Measurements from ENCODE around the gene DBT.
"Not testable (repeated sequence)": the region's sequence is repeated elsewhere in the genome, so short reads cannot be mapped to it uniquely, and the experiment has no call there.

DBT gene

GRCh38 chr1:100252901-100253300 is 3.3 kb upstream of the DBT start:
- DNase-seq (ENCODE audit: extremely low read depth in 1 of 2, low read depth in 1 of 2): no peak

GRCh38 chr1:100250807-100251206 is 1.2 kb upstream of the DBT start:
- no peak for DNase-seq (ENCODE audit: extremely low read depth in 1 of 2, low read depth in 1 of 2)

DNA sequence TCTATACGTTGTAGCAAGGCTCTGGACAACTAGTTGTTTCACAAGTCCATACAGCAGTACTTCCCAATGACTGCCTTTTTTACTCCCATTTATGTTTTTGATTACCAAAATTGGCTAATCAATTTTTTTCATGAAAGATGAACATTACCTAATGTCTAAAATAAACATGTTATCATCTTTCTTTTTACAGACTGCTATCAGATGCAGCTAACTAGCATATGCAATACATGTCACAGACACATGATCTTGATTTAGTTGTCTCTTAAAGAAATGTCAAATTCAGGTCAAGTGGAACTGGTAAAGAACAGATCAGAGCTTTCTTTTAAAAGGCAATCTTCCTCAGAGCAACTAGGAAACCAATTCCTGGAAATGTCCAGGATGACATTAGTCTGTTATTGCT is 630 bp upstream of the DBT start:
- no peak for DNase-seq (ENCODE audit: extremely low read depth in 1 of 2, low read depth in 1 of 2)

GRCh38 chr1:100249155-100249536 is 488 bp downstream of the DBT start:
- no peak for DNase-seq (ENCODE audit: extremely low read depth in 1 of 2, low read depth in 1 of 2)

GRCh38 chr1:100246738-100247137 is 2.9 kb downstream of the DBT start:
- no peak for DNase-seq (ENCODE audit: extremely low read depth in 1 of 2, low read depth in 1 of 2)

DNA sequence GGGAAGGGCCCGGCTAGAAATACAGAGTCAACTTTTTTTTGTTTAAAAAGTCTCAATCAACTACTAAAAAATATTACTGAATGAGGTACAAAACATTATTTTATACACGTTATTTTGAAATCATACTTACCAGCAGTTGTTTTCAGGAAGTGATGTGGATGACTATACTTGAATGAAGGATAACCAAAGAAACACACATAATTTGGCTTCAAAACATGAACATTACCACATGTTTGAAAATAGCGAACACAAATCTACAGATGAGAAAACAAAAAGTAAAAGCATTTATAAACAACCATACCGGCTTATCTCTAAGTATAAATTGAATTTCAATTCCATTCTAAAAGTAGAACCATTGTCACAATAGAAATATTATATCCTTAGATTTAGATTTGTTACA is 9.0 kb downstream of the DBT start:
- DNase-seq (ENCODE audit: extremely low read depth in 1 of 2, low read depth in 1 of 2): no peak

DNA sequence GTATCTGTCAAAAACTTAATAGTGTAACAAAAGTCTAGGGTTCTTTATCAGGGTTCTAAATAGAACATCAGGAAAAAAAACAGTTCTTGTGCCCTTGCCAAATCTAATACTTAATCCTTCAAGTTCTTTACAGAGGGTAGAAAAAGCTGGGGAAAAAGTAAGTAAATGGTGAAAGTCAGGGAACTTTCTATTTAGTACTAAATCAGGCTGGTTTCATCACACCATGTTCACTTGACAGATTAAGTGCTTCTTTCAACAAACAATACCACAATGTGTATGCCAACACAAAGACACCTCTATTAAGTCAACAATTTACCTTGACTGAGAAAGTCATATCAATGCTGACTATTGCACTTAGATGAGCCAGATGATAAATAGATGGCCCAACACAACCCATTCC is 9.7 kb downstream of the DBT start:
- no peak for DNase-seq (ENCODE audit: extremely low read depth in 1 of 2, low read depth in 1 of 2)

DNA sequence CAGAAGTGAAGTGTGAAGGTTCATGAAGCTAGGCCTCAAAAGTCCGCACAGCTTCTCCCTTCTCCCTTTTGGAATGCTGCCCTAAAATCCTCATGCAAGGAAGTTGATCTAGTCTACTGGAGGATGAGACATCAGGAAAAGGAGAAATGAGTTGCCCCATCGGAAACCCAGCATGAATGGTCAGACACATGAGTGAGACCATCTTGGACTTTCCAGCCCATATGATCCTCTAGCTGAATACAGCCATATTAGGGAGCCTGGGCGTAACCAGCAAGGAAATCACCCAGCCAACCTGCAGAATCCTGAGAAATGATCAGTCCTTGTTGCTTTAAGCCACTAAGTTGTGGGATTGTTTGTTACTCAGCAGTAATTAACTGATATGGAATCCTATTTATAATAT is 12.5 kb downstream of the DBT start:
- no peak for DNase-seq (ENCODE audit: extremely low read depth in 1 of 2, low read depth in 1 of 2)

GRCh38 chr1:100234432-100234831 is 15.2 kb downstream of the DBT start:
- no peak for DNase-seq (ENCODE audit: extremely low read depth in 1 of 2, low read depth in 1 of 2)

- DNase-seq (ENCODE audit: extremely low read depth in 1 of 2, low read depth in 1 of 2): not testable (repeated sequence)
Observed at GRCh38 chr1:100233566-100233965, 16.1 kb downstream of the DBT start.

DNA sequence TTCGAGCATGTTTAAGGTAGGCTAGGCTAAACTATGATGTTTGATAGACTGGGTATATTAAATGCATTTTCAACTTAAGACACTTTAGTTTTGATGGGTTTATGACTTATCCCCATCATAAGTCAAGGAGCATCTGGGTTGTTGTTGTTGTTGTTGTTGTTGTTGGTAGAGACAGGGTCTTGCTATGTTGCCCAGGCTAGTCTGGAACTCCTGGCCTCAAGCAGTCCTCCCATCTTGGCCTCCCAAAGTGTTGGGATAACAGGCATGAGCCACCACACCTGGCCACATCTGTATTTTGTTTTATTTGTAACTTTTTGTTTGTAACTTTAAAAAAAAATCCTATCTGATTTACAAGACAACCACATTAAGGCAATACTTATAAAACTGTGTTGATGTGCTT is 17.5 kb downstream of the DBT start:
- no peak for DNase-seq (ENCODE audit: extremely low read depth in 1 of 2, low read depth in 1 of 2)

GRCh38 chr1:100231721-100232120 is 17.9 kb downstream of the DBT start:
- DNase-seq (ENCODE audit: extremely low read depth in 1 of 2, low read depth in 1 of 2): no peak

- no peak for DNase-seq (ENCODE audit: extremely low read depth in 1 of 2, low read depth in 1 of 2)
Observed at GRCh38 chr1:100230765-100231164, 18.9 kb downstream of the DBT start.

DNA sequence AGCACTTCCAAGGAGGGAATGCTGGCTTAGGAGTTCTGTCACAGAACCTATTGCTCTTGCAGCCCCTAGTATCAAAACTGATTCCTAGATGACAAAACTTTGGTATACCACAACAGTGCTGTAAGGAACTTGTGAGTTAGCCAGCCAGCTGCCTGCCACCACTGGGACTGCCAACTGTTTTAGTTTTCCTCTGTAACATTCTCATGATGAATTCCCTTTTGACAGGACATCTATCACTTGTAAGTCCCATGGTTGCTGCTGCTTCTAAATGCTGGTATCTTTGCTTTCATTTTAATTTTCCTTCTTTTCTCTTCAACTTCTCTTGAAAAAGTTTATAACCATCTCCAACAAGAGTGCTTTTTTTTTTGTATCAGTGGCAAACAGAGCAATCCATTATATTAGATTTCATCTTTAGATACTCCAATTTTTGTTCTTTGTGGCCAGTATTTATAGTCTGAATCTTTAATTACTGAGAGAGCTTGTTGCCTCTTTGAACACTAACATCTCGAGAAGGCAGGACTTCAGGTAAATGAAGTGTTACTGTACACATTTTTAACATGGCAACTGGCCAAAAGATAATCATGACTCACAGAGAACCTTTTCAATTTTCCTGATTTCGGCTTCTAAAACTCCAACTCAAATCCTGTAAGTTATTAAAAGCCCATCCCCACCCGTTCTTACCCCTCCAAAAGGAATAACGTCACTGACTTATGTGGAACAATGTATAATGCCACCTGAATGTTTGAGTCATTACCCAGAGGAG is 19.8 kb downstream of the DBT start:
- DNase-seq (ENCODE audit: extremely low read depth in 1 of 2, low read depth in 1 of 2): no peak

- no peak for DNase-seq (ENCODE audit: extremely low read depth in 1 of 2, low read depth in 1 of 2)
Observed at GRCh38 chr1:100222428-100222827, 27.2 kb downstream of the DBT start.

DNA sequence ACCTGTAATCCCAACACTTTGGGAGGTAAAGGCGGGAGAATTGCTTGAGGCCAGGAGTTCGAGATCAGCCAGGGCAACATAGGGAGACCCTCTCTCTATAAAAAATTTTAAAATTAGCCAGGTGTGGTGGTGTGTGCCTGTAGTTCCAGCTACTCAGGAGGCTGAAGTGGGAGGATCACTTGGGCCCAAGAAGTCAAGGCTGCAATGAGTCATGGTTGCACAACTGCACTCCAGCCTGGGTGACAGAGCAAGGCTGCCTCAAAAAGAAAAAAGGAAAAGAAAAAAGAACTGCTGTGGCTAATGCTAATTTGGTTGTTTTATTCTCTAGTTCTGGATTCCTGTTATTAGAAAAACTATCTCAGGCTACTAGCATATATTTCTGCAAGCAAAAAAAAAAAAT is 29.8 kb downstream of the DBT start:
- DNase-seq (ENCODE audit: extremely low read depth in 1 of 2, low read depth in 1 of 2): no peak

GRCh38 chr1:100219457-100219856 is 30.2 kb downstream of the DBT start:
- DNase-seq (ENCODE audit: extremely low read depth in 1 of 2, low read depth in 1 of 2): no peak

DNA sequence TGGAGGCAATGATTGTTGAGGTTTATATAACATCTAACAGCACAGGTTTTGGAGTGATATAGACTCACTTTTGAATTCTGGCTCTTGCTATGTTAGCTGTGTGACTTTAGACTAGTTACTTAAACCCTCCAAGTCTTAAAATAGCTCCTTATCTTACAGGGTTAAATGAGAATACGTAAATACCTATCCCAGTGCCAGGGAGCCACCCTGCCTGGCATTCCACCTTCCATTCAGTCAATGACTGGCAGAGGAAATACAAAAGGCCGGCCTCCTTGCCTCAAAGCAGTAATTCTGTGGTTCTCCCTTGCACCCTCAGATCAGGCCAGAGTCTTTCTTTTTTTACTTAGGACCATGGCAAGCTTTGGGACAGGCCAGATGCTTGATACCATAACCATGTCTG is 31.8 kb downstream of the DBT start:
- no peak for DNase-seq (ENCODE audit: extremely low read depth in 1 of 2, low read depth in 1 of 2)

DNA sequence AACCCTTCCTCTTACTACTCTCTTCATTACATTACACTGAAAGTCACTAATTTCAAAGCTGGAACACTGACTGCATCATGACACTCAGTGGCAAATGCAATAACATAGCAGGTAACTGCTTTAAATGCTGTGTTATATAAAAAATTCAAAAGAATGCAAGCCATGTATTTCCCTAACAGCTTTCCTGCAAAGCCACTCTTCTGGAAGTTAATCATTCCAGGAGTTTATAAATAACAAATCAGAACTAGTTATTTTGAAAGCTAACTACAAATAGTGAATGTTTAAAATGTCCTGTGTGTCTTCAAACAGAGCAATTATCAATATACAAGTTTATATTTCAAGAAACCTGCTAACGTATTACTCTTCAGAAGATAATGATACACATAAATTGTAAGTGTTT is 34.5 kb downstream of the DBT start:
- DNase-seq (ENCODE audit: extremely low read depth in 1 of 2, low read depth in 1 of 2): no peak

DNA sequence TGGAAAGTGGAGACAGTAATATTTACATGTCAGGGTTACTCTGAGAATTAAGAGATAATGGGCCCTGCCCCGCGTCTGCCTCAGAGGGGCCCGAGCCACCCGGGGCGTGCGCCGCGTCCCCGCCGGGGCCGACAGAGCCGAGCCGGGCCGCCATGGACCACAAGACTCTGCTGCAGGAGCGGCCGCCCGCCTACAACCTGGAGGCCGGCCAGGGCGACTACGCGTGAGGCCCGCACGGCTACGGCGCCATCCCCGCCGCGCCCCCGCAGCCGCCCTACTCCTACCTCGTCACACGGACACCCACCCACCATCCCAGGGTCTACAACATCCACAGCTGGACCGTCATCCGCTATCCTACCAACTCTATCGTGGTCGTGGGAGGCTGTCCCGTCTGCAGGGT is 36.5 kb downstream of the DBT start:
- no peak for DNase-seq (ENCODE audit: extremely low read depth in 1 of 2, low read depth in 1 of 2)

DNA sequence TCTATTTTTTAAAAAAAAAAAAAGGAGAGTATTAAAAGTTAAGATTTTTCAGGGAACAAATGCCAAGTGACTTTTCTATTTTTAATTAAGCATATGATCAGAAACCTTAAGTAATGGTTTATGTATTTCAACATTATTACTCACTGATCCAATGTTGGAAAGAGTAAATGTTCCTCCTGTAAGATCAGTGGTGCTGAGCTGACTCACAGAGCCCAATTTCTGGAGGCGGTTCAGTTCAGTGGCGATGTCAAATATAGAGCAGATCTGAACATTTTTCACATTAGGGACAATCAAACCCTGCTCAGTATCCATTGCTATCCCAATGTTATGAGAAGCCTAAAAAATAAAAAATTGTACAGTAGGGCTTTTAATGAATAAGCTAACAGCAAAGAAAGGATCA is 43.3 kb downstream of the DBT start:
- DNase-seq (ENCODE audit: extremely low read depth in 1 of 2, low read depth in 1 of 2): no peak

DNA sequence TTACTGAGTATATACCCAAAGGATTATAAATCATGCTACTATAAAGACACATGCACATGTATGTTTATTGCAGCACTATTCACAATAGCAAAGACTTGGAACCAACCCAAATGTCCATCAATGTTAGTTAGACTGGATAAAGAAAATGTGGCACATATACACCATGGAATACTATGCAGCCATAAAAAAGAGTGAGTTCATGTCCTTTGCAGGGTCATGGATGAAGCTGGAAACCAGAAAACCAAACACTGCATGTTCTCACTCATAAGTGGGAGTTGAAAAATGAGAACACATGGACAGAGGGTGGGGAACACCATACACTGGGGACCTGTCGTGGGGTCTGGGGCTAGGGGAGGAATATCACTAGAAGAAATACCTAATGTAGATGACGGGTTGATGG is 44.0 kb downstream of the DBT start:
- DNase-seq (ENCODE audit: extremely low read depth in 1 of 2, low read depth in 1 of 2): not testable (repeated sequence)

DNA sequence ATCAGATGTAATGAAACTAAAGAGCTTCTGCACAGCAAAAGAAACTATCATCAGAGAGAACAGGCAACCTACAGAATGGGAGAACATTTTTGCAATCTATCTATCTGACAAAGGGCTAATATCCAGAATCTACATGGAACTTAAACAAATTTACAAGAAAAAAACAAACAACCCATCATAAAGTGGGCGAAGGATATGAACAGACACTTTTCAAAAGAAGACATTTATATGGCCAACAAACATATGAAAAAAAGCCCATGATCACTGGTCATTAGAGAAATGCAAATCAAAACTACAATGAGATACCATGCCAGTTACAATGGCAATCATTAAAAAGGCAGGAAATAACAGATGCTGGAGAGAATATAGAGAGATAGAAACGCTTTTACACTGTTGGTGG is 44.5 kb downstream of the DBT start:
- not testable (repeated sequence) for DNase-seq (ENCODE audit: extremely low read depth in 1 of 2, low read depth in 1 of 2)
